Spinal cord (tissue), 10 donors: ENCODE results near the gene LY6G6F. TPM values are rescaled to one million over a fixed set of nuclear protein-coding genes. Genes with fewer than 3 reads are reported as not detected.

Experiments
- DNase-seq, 6 donors: peaks; one replicate each; pipeline versions ENCODE4 v3.0.0 to v3.0.0-alpha.2; 2013 to 2015; ENCODE audit warnings: low spot score in 6 of 6, low read depth in 4 of 6
- H3K27ac ChIP-seq: one replicate; pipeline ENCODE4 v1.5.1; 2013; ENCODE audit warnings: low read depth, low read length, control low read depth
- H3K27me3 ChIP-seq: one replicate; pipeline ENCODE4 v1.6.1; 2013; ENCODE audit warnings: low read length; ENCODE audit not compliant: control insufficient read depth, insufficient read depth
- H3K36me3 ChIP-seq: one replicate; pipeline ENCODE4 v1.6.1; 2013; ENCODE audit warnings: low read length; ENCODE audit not compliant: control insufficient read depth, insufficient read depth
- H3K4me1 ChIP-seq: one replicate; pipeline ENCODE4 v1.6.1; 2013; ENCODE audit warnings: low read length; ENCODE audit not compliant: control insufficient read depth, insufficient read depth
- H3K4me3 ChIP-seq: one replicate; pipeline ENCODE4 v1.5.1; 2013; ENCODE audit warnings: low read depth, low read length, control low read depth
- H3K9me3 ChIP-seq: one replicate; pipeline ENCODE4 v1.6.1; 2013; ENCODE audit warnings: low read length; ENCODE audit not compliant: control insufficient read depth, insufficient read depth
- WGBS: methylation state at CpG from one replicate; pipeline ENCODE4 v1.1.5; 2013; ENCODE audit warnings: missing lambda C conversion rate; ENCODE audit not compliant: insufficient coverage; 5-methylcytosine and 5-hydroxymethylcytosine counted together
- polyA plus RNA-seq, 2 donors: library from polyadenylated mRNA; unstranded; fragments of 120-200 nt; gene quantifications; one replicate each; pipeline ENCODE4 v1.2.1, GENCODE V29; 2013; ENCODE audit not compliant: insufficient read length in 2 of 2
- total RNA-seq, 2 donors: library from RNA; depleted of rRNA in 1 of 2; stranded (reverse); fragments of 120-200 nt in 1 of 2; fragments of >200 nt in 1 of 2; gene quantifications; one replicate each; pipeline versions ENCODE4 v1.2.3 to v1.2.4, GENCODE V29; 2013 to 2014
- donor health status: healthy.

Gene LY6G6F
- total and polyA plus RNA-seq, 4 donors: 0.27 to 0.30 TPM; not detected in 2

DNA sequence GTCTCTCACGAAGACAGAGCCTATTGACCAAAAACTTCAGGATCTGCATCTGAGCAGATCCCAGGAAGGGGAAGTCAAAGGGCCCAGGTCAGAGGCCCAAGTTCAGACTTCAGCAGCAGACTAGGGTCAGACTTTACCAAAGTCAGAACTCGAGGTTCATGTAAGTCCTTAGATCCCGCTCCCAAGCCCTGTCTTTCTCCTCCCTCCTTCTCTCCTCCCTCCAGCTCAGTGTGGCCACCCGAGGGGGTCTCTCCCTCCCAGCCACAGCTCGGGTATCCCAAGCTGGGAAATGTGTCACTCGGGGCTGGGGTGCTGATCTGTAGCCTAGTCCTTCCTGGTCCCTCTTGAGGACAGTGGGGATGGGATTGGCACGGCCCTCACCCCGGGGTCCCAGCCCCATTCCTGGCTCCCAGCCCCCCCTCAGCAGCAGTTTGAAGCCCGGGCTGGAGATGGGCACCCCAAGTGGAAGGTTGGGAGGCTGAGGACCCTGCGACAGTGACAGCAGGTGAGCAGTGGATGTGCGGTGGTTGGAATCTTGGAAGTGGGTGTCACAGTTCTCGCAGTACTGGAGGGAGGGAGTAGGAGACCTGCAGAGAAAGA, 44.4 kb upstream of the LY6G6F start:
- H3K9me3 ChIP-seq: no peaks in the 10 kb centered on the region
- H3K27ac ChIP-seq: no peak overlapping the region
- H3K4me1 ChIP-seq: peaks cover 59% of the 10 kb centered on the region
- no peak overlapping the region for H3K4me3 ChIP-seq
- no peaks in the 10 kb centered on the region for H3K27me3 ChIP-seq
- H3K36me3 ChIP-seq: peaks cover 44% of the 10 kb centered on the region
- DNase-seq: no peak
- 86% methylated on average over 12 of the region's 12 CpGs for WGBS

DNA sequence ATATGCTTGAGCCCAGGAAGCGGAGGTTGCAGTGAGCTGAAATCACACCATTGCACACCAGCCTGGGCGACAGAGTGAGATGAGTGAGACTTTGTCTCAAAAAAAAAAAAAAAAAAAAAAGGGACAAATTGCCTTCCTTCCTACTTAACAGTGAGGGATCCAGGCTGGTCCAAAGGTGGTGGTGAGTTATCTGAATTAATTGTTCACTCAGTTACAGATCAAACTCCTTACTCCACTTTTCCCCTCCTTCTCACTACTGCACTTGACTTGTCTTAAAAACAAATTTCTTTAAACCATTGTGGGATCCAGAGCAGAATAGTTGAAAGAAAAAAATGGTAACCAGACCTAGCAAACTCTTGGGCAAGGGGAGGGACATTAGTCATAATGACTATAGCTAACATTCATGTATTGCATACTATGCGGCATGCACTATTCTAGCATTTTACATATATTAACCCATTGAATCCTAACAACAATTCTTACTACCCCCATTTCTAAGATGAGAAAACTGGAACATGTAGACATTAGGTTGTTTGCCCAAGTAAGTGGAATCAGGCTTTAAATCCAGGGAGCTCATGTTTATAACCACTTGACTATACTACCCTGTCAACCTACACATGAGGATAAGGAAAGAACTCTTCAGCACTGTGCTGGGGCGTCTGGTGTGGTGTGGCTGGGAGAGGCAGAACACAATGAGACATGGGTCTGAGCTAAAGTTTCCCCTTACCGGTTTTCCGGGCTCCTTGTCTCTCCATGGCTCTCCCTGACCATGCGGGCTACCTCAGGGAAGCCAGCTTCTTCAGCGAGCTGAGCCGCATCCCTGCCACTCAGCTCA, 43.3 kb upstream of the LY6G6F start:
- 58% methylated on average over 5 of the region's 9 CpGs for WGBS
- peak overlapping the region; percentile 99 for H3K27ac ChIP-seq
- peaks cover 46% of the 10 kb centered on the region for H3K36me3 ChIP-seq
- H3K9me3 ChIP-seq: no peaks in the 10 kb centered on the region
- no peaks in the 10 kb centered on the region for H3K27me3 ChIP-seq
- DNase-seq: no peak
- H3K4me3 ChIP-seq: peak overlapping the region; percentile 93
- H3K4me1 ChIP-seq: peaks cover 60% of the 10 kb centered on the region

DNA sequence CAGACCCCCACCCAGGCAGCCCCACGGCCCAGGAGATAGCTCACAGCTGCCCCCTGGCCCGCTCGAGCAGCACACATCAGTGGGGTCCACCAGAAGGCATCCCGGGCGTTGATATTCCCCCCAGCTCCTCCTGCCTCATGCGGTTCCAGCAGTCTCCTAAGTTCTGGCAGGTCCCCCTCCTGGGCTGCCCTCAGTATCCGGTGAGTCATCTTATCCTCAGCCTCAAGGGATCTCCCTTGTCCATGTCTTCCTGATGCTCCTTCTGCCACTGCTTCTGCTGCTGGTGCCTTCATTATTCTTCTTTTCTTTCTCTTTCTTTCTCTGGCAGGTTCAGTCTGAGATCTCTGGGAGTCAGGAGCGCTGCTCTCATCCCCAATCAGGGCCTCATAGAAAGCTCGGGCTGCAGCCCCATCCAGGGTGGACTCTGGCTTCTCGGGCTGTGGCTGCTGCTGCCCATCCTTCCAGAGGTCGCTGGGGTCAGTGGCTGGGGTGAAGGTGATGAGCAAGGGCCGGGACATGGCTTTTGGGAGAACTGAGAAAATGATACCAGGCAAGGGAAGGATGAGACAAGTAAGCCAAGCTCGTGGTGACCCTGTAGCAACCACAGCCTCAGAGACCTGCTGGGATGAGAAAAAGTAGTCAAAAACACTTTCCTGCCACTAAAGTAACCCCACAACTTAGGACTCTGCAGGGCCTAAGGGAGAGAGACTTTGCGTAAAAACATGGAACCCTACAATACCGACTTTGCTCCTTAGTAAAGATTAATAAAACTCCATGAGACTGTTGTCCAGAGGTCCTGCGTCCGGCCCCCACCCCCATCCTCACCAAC, 42.5 kb upstream of the LY6G6F start:
- Histone ChIP-seq H3K9me3 (no peaks in the 10 kb centered on the region), H3K4me3 (peak overlapping the region; percentile 93), H3K36me3 (peaks cover 49% of the 10 kb centered on the region), H3K27me3 (no peaks in the 10 kb centered on the region), H3K4me1 (peaks cover 54% of the 10 kb centered on the region), H3K27ac (peak overlapping the region; percentile 99)
- no peak for DNase-seq
- 23% methylated on average over 16 of the region's 17 CpGs for WGBS

DNA sequence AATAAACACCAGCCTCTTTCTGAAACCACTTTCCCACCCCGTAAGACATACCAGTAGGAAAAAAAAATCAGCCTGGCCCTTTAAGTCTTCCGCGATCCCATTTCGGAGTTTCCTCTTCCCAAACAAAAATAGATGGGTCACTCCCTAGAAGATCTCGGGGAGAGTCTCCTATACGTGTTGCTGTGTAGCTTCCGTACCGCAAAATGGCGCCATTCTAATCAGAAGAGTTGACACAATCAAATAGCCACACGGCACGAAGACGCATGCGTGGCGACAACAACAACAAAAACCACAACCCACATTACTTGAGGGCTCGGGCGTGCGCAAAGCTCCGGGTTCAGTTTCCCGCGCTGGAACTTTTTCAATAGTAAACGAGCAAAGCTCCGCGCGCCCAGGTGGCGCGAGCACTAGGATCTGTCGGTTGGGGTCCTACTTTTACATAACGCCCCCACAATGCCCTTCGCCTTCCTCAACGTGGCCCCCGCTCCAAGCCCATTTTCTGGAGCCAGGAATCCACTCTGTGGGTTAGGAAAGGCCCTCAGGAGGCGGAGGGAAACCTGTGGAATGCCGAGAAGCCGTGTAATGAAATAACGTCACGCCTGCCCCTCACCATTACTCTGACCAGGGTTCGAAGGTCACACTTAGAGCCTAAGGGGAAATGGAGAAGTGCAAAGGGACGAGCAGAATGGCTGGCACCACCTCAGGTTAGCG, 41.7 kb upstream of the LY6G6F start, which contains the start of gene GPANK1:
GPANK1 (minus strand) TSS at position 208 of the 711 bp plus-strand sequence. CDS start 519 bp downstream, outside the sequence.
- H3K27ac ChIP-seq: peak within 1 kb of the TSS; percentile 99
- WGBS: 0% methylated on average over 32 of the region's 39 CpGs
- H3K9me3 ChIP-seq: no peaks in the 10 kb centered on the region
- DNase-seq: peak; percentile 84 to 98 (median 90)
- peaks cover 46% of the 10 kb centered on the region for H3K4me1 ChIP-seq
- H3K4me3 ChIP-seq: peak within 1 kb of the TSS; percentile 93
- no peaks in the 10 kb centered on the region for H3K27me3 ChIP-seq
- peaks cover 50% of the 10 kb centered on the region for H3K36me3 ChIP-seq

DNA sequence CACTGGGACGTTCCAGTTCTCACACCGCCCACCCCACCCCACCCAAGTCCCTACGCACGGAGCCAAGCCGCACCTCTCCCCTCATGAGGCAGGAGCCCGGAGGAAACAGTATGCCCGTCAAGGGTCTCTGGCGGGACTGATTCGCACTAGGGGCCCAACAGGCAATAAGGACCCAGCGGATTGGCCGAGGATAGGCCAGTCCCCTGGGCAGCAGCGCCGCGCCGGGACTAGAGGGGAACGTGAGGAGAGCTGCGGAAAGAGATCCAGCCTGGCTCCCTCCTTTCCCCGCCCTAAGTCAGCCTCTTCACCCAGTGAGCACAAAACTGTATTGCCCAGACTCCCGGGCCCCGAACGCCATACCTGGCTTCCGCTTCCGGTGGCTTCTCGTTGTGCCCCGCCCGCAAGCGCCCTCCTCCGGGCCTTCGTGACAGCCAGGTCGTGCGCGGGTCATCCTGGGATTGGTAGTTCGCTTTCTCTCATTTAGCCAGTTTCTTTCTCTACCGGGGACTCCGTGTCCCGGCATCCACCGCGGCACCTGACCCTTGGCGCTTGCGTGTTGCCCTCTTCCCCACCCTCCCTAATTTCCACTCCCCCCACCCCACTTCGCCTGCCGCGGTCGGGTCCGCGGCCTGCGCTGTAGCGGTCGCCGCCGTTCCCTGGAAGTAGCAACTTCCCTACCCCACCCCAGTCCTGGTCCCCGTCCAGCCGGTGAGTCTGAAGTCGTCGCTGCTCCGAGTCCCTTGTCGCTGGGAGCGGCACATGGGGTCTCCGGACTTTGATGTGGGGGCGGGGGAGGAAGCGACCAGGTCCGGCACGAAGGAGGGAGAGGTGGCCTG, 40.9 kb upstream of the LY6G6F start, which contains the start of gene CSNK2B:
CSNK2B (plus strand) TSS at position 580 of the 836 bp plus-strand sequence. CDS start 752 bp downstream, outside the sequence.
- Histone ChIP-seq H3K4me3 (peak within 1 kb of the TSS; percentile 93), H3K4me1 (peaks cover 43% of the 10 kb centered on the region), H3K27ac (peak within 1 kb of the TSS; percentile 99), H3K27me3 (no peaks in the 10 kb centered on the region), H3K9me3 (no peaks in the 10 kb centered on the region), H3K36me3 (peaks cover 57% of the 10 kb centered on the region)
- WGBS: under 1% methylated on average over 57 of the region's 63 CpGs
- peak; percentile 89 to 100 (median 96) for DNase-seq

DNA sequence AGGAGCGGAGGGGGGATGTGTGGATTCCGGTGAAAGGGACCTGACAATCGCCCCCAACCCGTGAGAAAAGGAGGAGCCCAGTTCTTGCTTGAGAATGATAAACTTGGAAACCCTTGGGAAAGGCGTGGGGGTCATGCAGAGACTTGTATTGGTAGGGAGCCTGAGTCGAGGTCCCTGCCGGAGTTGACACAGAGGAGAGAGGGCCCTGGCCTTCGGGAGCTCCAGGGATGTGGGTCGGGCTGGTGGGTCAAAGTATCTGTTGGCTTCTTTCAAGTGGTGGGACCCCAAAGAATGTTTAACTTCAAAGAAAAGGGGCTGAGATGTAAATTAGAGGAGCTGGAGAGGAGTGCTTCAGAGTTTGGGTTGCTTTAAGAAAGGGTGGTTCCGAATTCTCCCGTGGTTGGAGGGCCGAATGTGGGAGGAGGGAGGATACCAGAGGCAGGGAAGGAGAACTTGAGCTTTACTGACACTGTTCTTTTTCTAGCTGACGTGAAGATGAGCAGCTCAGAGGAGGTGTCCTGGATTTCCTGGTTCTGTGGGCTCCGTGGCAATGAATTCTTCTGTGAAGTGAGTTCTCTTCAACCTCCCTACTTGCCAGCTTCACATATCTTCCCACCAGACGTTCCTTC, 40.2 kb upstream of the LY6G6F start:
- Histone ChIP-seq H3K36me3 (peaks cover 62% of the 10 kb centered on the region), H3K27me3 (no peaks in the 10 kb centered on the region), H3K9me3 (no peaks in the 10 kb centered on the region), H3K4me3 (peak overlapping the region; percentile 93), H3K27ac (peak overlapping the region; percentile 70), H3K4me1 (peaks cover 35% of the 10 kb centered on the region)
- WGBS: 12% methylated on average over 14 of the region's 15 CpGs
- no peak for DNase-seq

DNA sequence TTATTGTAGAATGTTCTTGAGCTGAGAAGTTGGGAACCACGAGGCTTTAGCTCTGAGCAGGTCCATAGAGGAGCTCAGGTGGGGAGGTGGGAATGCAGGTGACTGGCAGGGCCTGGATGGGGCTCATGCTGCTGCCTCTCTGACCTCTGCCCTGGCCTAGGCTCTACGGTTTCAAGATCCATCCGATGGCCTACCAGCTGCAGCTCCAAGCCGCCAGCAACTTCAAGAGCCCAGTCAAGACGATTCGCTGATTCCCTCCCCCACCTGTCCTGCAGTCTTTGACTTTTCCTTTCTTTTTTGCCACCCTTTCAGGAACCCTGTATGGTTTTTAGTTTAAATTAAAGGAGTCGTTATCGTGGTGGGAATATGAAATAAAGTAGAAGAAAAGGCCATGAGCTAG, 37.0 kb upstream of the LY6G6F start, which contains the start of gene LY6G5B:
LY6G5B (plus strand) TSS at position 301 of the 400 bp plus-strand sequence. CDS start 975 bp downstream, outside the sequence.
- H3K9me3 ChIP-seq: no peaks in the 10 kb centered on the region
- no peak within 1 kb of the TSS for H3K4me3 ChIP-seq
- no peak for DNase-seq
- H3K36me3 ChIP-seq: peaks cover 70% of the 10 kb centered on the region
- no peaks in the 10 kb centered on the region for H3K27me3 ChIP-seq
- peaks cover 14% of the 10 kb centered on the region for H3K4me1 ChIP-seq
- 91% methylated on average over 5 of the region's 8 CpGs for WGBS
- no peak within 1 kb of the TSS for H3K27ac ChIP-seq

DNA sequence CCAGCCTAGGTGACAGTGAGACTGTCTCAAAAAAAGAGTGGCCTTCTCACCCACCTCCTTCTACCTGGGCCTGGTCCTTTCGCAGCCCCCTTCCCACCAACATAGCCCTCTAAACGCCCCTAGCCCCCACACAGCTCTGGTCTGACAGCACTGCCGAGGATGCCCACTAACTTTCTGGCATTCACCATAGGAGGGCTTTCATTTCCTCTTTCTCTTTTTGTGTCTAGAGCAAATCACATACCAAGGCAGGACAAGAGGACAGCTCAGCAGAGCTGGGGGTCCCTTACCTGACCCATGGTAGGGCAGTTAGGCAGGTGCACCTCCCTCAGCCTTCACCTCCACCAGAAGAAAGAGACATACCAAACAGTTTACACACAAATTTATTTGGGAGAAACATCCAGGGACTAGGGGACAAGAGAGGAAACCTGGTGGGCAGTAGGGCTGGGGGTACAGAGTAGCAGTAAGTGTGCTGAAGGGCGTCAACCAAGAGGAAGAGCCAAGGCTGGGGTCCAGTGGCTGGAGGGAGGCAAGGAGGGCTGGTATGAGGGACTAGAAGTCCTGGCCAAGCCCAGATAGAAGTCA, 30.3 kb upstream of the LY6G6F start:
- Histone ChIP-seq H3K27ac (no peak overlapping the region), H3K27me3 (no peaks in the 10 kb centered on the region), H3K36me3 (peaks cover 31% of the 10 kb centered on the region), H3K4me3 (no peak overlapping the region), H3K4me1 (peaks cover 14% of the 10 kb centered on the region), H3K9me3 (no peaks in the 10 kb centered on the region)
- no peak for DNase-seq
- 72% methylated on average over 4 of the region's 4 CpGs for WGBS
